Testis (tissue), 2 donors: ENCODE results near the gene ACBD6.

Source experiments
- POLR2A ChIP-seq: fragments of 450-650 bp; IDR thresholded peaks from one replicate; pipeline ENCODE4 v1.6.1; 2017; ENCODE audit warnings: antibody characterized with exemption, mild to moderate bottlenecking, moderate library complexity
- TF ChIP-seq, protein P1 (sequence below), 3 experiments: fragments of 450-650 bp in 2 of 3; fragments of 200-600 bp in 1 of 3; sonication (generic) in 1 of 3; IDR thresholded peaks; one replicate each; pipeline ENCODE4 v1.5.1; 2016 to 2019; ENCODE audit warnings: antibody characterized with exemption in 3 of 3, mild to moderate bottlenecking in 2 of 3, moderate library complexity in 1 of 3

DNA sequence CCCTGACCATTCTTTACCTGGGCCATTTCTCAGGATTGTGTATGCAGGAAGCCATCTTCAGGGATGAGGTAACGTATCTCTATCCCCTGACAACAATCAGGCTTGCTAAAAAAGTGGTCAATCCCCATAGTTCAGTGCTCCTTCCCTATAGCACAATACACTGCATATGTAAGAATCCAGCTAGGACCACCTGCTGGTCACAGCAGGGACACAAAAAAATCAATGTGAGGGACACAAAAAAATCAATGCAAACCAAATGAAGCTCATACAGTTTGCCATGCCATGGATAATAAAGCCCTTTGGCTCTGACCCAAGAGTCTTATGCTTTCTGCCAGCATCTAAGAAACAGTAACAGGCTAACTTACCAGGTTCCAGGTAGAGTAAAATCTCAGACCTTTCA lies 16.3 kb downstream of the ACBD6 start:
- TF ChIP-seq, protein P1, sequence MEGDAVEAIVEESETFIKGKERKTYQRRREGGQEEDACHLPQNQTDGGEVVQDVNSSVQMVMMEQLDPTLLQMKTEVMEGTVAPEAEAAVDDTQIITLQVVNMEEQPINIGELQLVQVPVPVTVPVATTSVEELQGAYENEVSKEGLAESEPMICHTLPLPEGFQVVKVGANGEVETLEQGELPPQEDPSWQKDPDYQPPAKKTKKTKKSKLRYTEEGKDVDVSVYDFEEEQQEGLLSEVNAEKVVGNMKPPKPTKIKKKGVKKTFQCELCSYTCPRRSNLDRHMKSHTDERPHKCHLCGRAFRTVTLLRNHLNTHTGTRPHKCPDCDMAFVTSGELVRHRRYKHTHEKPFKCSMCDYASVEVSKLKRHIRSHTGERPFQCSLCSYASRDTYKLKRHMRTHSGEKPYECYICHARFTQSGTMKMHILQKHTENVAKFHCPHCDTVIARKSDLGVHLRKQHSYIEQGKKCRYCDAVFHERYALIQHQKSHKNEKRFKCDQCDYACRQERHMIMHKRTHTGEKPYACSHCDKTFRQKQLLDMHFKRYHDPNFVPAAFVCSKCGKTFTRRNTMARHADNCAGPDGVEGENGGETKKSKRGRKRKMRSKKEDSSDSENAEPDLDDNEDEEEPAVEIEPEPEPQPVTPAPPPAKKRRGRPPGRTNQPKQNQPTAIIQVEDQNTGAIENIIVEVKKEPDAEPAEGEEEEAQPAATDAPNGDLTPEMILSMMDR (IDR thresholded peaks at IDR 0.05) = peak in 2 of 3 experiments; percentile 10 to 22
- no peak for TF ChIP-seq POLR2A
